ENCODE measurements around the gene TTC27.
A peak's percentile ranks its signal among the peaks of the same experiment; 100 is the strongest.

Gene TTC27

GRCh38 chr2:32756074-32756727 is 128.4 kb downstream of the TTC27 start:
- no peaks in the 10 kb centered on the region for H3K79me2 ChIP-seq (ENCODE audit: insufficient read depth, low read length)
- H3K4me1 ChIP-seq (ENCODE audit: insufficient read depth, low read length) = peaks cover 6% of the 10 kb centered on the region
- no peak overlapping the region for H3K9ac ChIP-seq (ENCODE audit: low read depth, low read length)
- ATAC-seq (ENCODE audit: insufficient read depth, low read depth) (peak; percentile 62), DNase-seq (no peak)
- no peaks in the 10 kb centered on the region for H3K27me3 ChIP-seq (ENCODE audit: insufficient read depth, low read length, poor library complexity)
- H3K4me3 ChIP-seq (ENCODE audit: low read depth in 1 of 2, low read length in 2 of 2) = no peak overlapping the region
- peaks cover 5% of the 10 kb centered on the region for H3K9me3 ChIP-seq (ENCODE audit: insufficient read depth, low read length, severe bottlenecking)
- H3K4me2 ChIP-seq (ENCODE audit: insufficient read depth, low read length) = peak overlapping the region; percentile 9; the same call in 1 of the 2 replicates
- H3K27ac ChIP-seq (ENCODE audit: low read length) = peak overlapping the region; percentile 40; the same call in 1 of the 2 replicates
- H3K36me3 ChIP-seq (ENCODE audit: insufficient read depth, low read length) = peaks cover 50% of the 10 kb centered on the region
- no peaks in the 10 kb centered on the region for H4K20me1 ChIP-seq (ENCODE audit: insufficient read depth, low read length)
- no peak overlapping the region for H2AFZ ChIP-seq (ENCODE audit: low read depth, low read length)
- TF ChIP-seq CTCF (IDR thresholded peaks at IDR 0.05; ENCODE audit: borderline replicate concordance, extremely low read depth, low read length, poor library complexity, severe bottlenecking) (no peak), EZH2 (IDR thresholded peaks at IDR 0.05; ENCODE audit: borderline replicate concordance, low read depth, low read length, severe bottlenecking) (no peak)

- ATAC-seq (ENCODE audit: insufficient read depth, low read depth) (no peak), DNase-seq (no peak)
- Histone ChIP-seq H3K36me3 (ENCODE audit: insufficient read depth, low read length) (peaks cover 39% of the 10 kb centered on the region), H3K9me3 (ENCODE audit: insufficient read depth, low read length, severe bottlenecking) (peaks cover 2% of the 10 kb centered on the region), H3K9ac (ENCODE audit: low read depth, low read length) (no peak overlapping the region), H3K27me3 (ENCODE audit: insufficient read depth, low read length, poor library complexity) (no peaks in the 10 kb centered on the region), H4K20me1 (ENCODE audit: insufficient read depth, low read length) (no peaks in the 10 kb centered on the region), H2AFZ (ENCODE audit: low read depth, low read length) (no peak overlapping the region), H3K4me2 (ENCODE audit: insufficient read depth, low read length) (no peak overlapping the region), H3K79me2 (ENCODE audit: insufficient read depth, low read length) (no peaks in the 10 kb centered on the region), H3K4me1 (ENCODE audit: insufficient read depth, low read length) (peaks cover 6% of the 10 kb centered on the region), H3K27ac (ENCODE audit: low read length) (no peak overlapping the region), H3K4me3 (ENCODE audit: low read depth in 1 of 2, low read length in 2 of 2) (no peak overlapping the region)
- TF ChIP-seq CTCF (IDR thresholded peaks at IDR 0.05; ENCODE audit: borderline replicate concordance, extremely low read depth, low read length, poor library complexity, severe bottlenecking) (no peak), EZH2 (IDR thresholded peaks at IDR 0.05; ENCODE audit: borderline replicate concordance, low read depth, low read length, severe bottlenecking) (no peak)
Measured at GRCh38 chr2:32758232-32758631, 130.4 kb downstream of the TTC27 start.

- Histone ChIP-seq H3K9me3 (ENCODE audit: insufficient read depth, low read length, severe bottlenecking) (no peaks in the 10 kb centered on the region), H3K27ac (ENCODE audit: low read length) (no peak overlapping the region), H3K4me1 (ENCODE audit: insufficient read depth, low read length) (peaks cover 6% of the 10 kb centered on the region), H2AFZ (ENCODE audit: low read depth, low read length) (no peak overlapping the region), H3K79me2 (ENCODE audit: insufficient read depth, low read length) (no peaks in the 10 kb centered on the region), H3K9ac (ENCODE audit: low read depth, low read length) (no peak overlapping the region), H3K4me3 (ENCODE audit: low read depth in 1 of 2, low read length in 2 of 2) (no peak overlapping the region), H3K36me3 (ENCODE audit: insufficient read depth, low read length) (peaks cover 34% of the 10 kb centered on the region), H3K27me3 (ENCODE audit: insufficient read depth, low read length, poor library complexity) (no peaks in the 10 kb centered on the region), H3K4me2 (ENCODE audit: insufficient read depth, low read length) (no peak overlapping the region), H4K20me1 (ENCODE audit: insufficient read depth, low read length) (no peaks in the 10 kb centered on the region)
- DNase-seq = no peak
- TF ChIP-seq CTCF (IDR thresholded peaks at IDR 0.05; ENCODE audit: borderline replicate concordance, extremely low read depth, low read length, poor library complexity, severe bottlenecking) (no peak), EZH2 (IDR thresholded peaks at IDR 0.05; ENCODE audit: borderline replicate concordance, low read depth, low read length, severe bottlenecking) (no peak)
- ATAC-seq (ENCODE audit: insufficient read depth, low read depth) = no peak
Measured at GRCh38 chr2:32760628-32761027, 132.8 kb downstream of the TTC27 start.

All from DND-41 (cell line).